ENCODE data around the gene ZC3H13.

- TF ChIP-seq CTCF (IDR thresholded peaks at IDR 0.05; ENCODE audit: insufficient read depth, low read length, poor library complexity, severe bottlenecking) (no peak), EZH2phosphoT487 (conservative IDR thresholded peaks at IDR 0.05; ENCODE audit: low read length) (no peak)
Observed at GRCh38 chr13:45925151-45925550, 127.4 kb downstream of the ZC3H13 start.

Data from SU-DHL-6 (cell line).